DMS79 treated with DMSO at 0.1 percent for 48 hours (cell line): ENCODE data around the gene IL5RA.

Experiments used
- DNase-seq: peaks from one replicate; lab custom pipeline; 2025; lab: John Stamatoyannopoulos, UW

The IL5RA gene

GRCh38 chr3:3110299-3110630 is at the start of gene IL5RA:
Gene IL5RA (minus strand): TSS chr3:3110374. CDS start chr3:3104984, 5,390 bp downstream.
- DNase-seq: no peak

GRCh38 chr3:3157484-3157883 is 47.3 kb upstream of the IL5RA start:
- no peak for DNase-seq

- DNase-seq: no peak
Observed at GRCh38 chr3:3154879-3155610, 44.9 kb upstream of the IL5RA start.

- DNase-seq: no peak
Observed at GRCh38 chr3:3151513-3151912, 41.3 kb upstream of the IL5RA start.

- no peak for DNase-seq
Observed at GRCh38 chr3:3149560-3149959, 39.4 kb upstream of the IL5RA start.

- no peak for DNase-seq
Observed at GRCh38 chr3:3145831-3146230, 35.7 kb upstream of the IL5RA start.

- no peak for DNase-seq
Observed at GRCh38 chr3:3141939-3142338, 31.8 kb upstream of the IL5RA start.

- DNase-seq: no peak
Observed at GRCh38 chr3:3137526-3137925, 27.4 kb upstream of the IL5RA start.

GRCh38 chr3:3134750-3135448 is 24.7 kb upstream of the IL5RA start:
- DNase-seq: no peak

- no peak for DNase-seq
Observed at GRCh38 chr3:3133500-3133899, 23.3 kb upstream of the IL5RA start.

GRCh38 chr3:3129579-3129978 is 19.4 kb upstream of the IL5RA start:
- no peak for DNase-seq

- no peak for DNase-seq
Observed at GRCh38 chr3:3127432-3128010, 17.3 kb upstream of the IL5RA start.

- peak; percentile 60 for DNase-seq
Observed at GRCh38 chr3:3126477-3127431, 16.6 kb upstream of the IL5RA start, which contains the start of gene TRNT1. Gene TRNT1 (plus strand): TSS chr3:3126940. CDS start chr3:3129041, 2,101 bp downstream.

- DNase-seq: no peak
Observed at GRCh38 chr3:3125977-3126376, 15.8 kb upstream of the IL5RA start.

GRCh38 chr3:3119393-3119851 is 9.2 kb upstream of the IL5RA start:
- no peak for DNase-seq

- DNase-seq: no peak
Observed at GRCh38 chr3:3117651-3118050, 7.5 kb upstream of the IL5RA start.

GRCh38 chr3:3113042-3113709 is 3.0 kb upstream of the IL5RA start:
- DNase-seq: no peak

- no peak for DNase-seq
Observed at GRCh38 chr3:3110749-3111361, 681 bp upstream of the IL5RA start.

GRCh38 chr3:3109407-3110298 is 521 bp downstream of the IL5RA start:
- DNase-seq: no peak

GRCh38 chr3:3107858-3108257 is 2.3 kb downstream of the IL5RA start:
- no peak for DNase-seq
